CD14-positive monocyte (primary cell): ENCODE data around the gene AADACL4. TPM values are rescaled to one million over a fixed set of nuclear protein-coding genes. Genes with fewer than 3 reads are reported as not detected.

Source experiments
- DNase-seq, 3 donors: peaks; one replicate each; pipeline ENCODE4 v3.0.0-alpha.2; 2011 to 2022
- H2AFZ ChIP-seq: 2 replicates; pipeline ENCODE4 v1.6.0; 2012; ENCODE audit warnings: mild to moderate bottlenecking, low read depth, low read length, inconsistent platforms; ENCODE audit not compliant: insufficient read depth, poor library complexity, severe bottlenecking
- H3K27ac ChIP-seq, 2 donors: 1 replicate in 1 of 2; 2 replicates in 1 of 2; pipeline ENCODE4 v1.5.1; 2012 to 2013; ENCODE audit warnings: low read length in 2 of 2, control low read depth in 1 of 2, inconsistent platforms in 1 of 2, low read depth in 1 of 2, mild to moderate bottlenecking in 1 of 2
- H3K27me3 ChIP-seq, 2 donors: one replicate each; pipeline versions ENCODE4 v1.6.0 to v1.6.1; 2011 to 2013; ENCODE audit warnings: low read length in 2 of 2; ENCODE audit not compliant: control insufficient read depth in 2 of 2, insufficient read depth in 2 of 2
- H3K36me3 ChIP-seq, 2 donors: replicated peaks in 1 of 2; 1 replicate in 1 of 2; 2 replicates in 1 of 2; pipeline versions ENCODE4 v1.5.1 to v1.6.1; 2012 to 2013; ENCODE audit warnings: low read length in 2 of 2, control low read depth in 1 of 2, inconsistent platforms in 1 of 2, mild to moderate bottlenecking in 1 of 2; ENCODE audit not compliant: insufficient read depth in 2 of 2, control insufficient read depth in 1 of 2
- H3K4me1 ChIP-seq, 2 donors: 1 replicate in 1 of 2; 2 replicates in 1 of 2; pipeline versions ENCODE4 v1.5.1 to v1.6.1; 2012 to 2013; ENCODE audit warnings: low read length in 2 of 2, control low read depth in 1 of 2, inconsistent platforms in 1 of 2, mild to moderate bottlenecking in 1 of 2, moderate library complexity in 1 of 2; ENCODE audit not compliant: insufficient read depth in 2 of 2, control insufficient read depth in 1 of 2
- H3K4me2 ChIP-seq: replicated peaks from 2 replicates; pipeline ENCODE3; 2012; ENCODE audit warnings: low read length, moderate library complexity, mild to moderate bottlenecking; ENCODE audit not compliant: poor library complexity, severe bottlenecking; ENCODE audit errors: extremely low read depth
- H3K4me3 ChIP-seq, 3 experiments: fragments of 200-600 bp in 1 of 3; sonication (generic) in 1 of 3; replicated peaks in 1 of 3; 1 replicate in 2 of 3; 2 replicates in 1 of 3; pipeline ENCODE4 v1.5.1; 2011 to 2013; ENCODE audit warnings: low read length in 3 of 3, mild to moderate bottlenecking in 3 of 3, control low read depth in 2 of 3, low read depth in 2 of 3, inconsistent platforms in 1 of 3, moderate library complexity in 1 of 3
- H3K79me2 ChIP-seq: 2 replicates; pipeline ENCODE4 v1.6.0; 2012; ENCODE audit warnings: mild to moderate bottlenecking, control low read depth, inconsistent platforms, low read length, moderate library complexity; ENCODE audit not compliant: insufficient read depth
- H3K9ac ChIP-seq: 2 replicates; pipeline ENCODE4 v1.6.0; 2017; ENCODE audit warnings: low read length, mild to moderate bottlenecking; ENCODE audit not compliant: insufficient read depth, poor library complexity, severe bottlenecking
- H3K9me3 ChIP-seq, 2 donors: replicated peaks in 1 of 2; 1 replicate in 1 of 2; 2 replicates in 1 of 2; pipeline versions ENCODE4 v1.5.1 to v1.6.1; 2012 to 2013; ENCODE audit warnings: low read length in 2 of 2, control low read depth in 1 of 2; ENCODE audit not compliant: control insufficient read depth in 1 of 2, insufficient read depth in 1 of 2
- H4K20me1 ChIP-seq: 2 replicates; pipeline ENCODE4 v1.6.0; 2012; ENCODE audit warnings: mild to moderate bottlenecking, low read length, control low read depth, moderate library complexity; ENCODE audit not compliant: insufficient read depth
- H3K27ac Mint-ChIP-seq, 7 donors: one replicate each; pipeline ENCODE4 v1.8.0; 2020; ENCODE audit warnings: mild to moderate bottlenecking in 7 of 7, mixed read lengths in 7 of 7, moderate library complexity in 6 of 7, inconsistent platforms in 2 of 7
- H3K27me3 Mint-ChIP-seq, 3 donors: one replicate each; pipeline ENCODE4 v1.8.0; 2021 to 2022; ENCODE audit warnings: low read depth in 3 of 3, mild to moderate bottlenecking in 3 of 3, mixed read lengths in 3 of 3, moderate library complexity in 3 of 3, inconsistent platforms in 1 of 3
- H3K36me3 Mint-ChIP-seq, 2 donors: one replicate each; pipeline ENCODE4 v1.8.0; 2020; ENCODE audit warnings: mixed read lengths in 2 of 2, inconsistent platforms in 1 of 2, mild to moderate bottlenecking in 1 of 2
- H3K4me1 Mint-ChIP-seq: one replicate; pipeline ENCODE4 v1.8.0; 2020; ENCODE audit warnings: mild to moderate bottlenecking, mixed read lengths
- H3K4me3 Mint-ChIP-seq, 2 donors: one replicate each; pipeline ENCODE4 v1.8.0; 2020; ENCODE audit warnings: mild to moderate bottlenecking in 2 of 2, mixed read lengths in 2 of 2, moderate library complexity in 1 of 2
- H3K9me3 Mint-ChIP-seq, 7 donors: one replicate each; pipeline ENCODE4 v1.8.0; 2020 to 2022; ENCODE audit warnings: mixed read lengths in 7 of 7, mild to moderate bottlenecking in 6 of 7, moderate library complexity in 6 of 7, inconsistent platforms in 2 of 7
- WGBS: methylation state at CpG from one replicate; pipeline ENCODE4 v1.1.5; 2013; ENCODE audit warnings: missing lambda C conversion rate; ENCODE audit not compliant: insufficient coverage; 5-methylcytosine and 5-hydroxymethylcytosine counted together
- intact Hi-C, 2 donors: fragments of 100-400 bp; cut with micrococcal nuclease; formaldehyde crosslinking; loops; one replicate each; pipeline versions ENCODE4 v1.15.0 to v1.15.1; 2023
- polyA plus RNA-seq, 3 donors: library from polyadenylated mRNA; depleted of rRNA in 1 of 3; unstranded in 2 of 3; stranded (reverse) in 1 of 3; fragments of 300-500 nt in 2 of 3; fragments of >200 nt in 1 of 3; fragmentation: Illumina TruSeq in 2 of 3; gene quantifications; 1 replicate in 2 of 3; 2 replicates in 1 of 3; pipeline ENCODE4 v1.2.3, GENCODE V29; 2012 to 2021
- TF ChIP-seq, protein P1 (sequence below): fragments of 200-600 bp; IDR thresholded peaks from one replicate; pipeline ENCODE4 v1.8.0; 2022; ENCODE audit warnings: antibody characterized with exemption, mild to moderate bottlenecking

The AADACL4 gene
- polyA plus RNA-seq, 3 donors: not detected

GRCh38 chr1:12636098-12636950 is 7.6 kb upstream of the AADACL4 start:
- peak overlapping the region in 1 of 7 donors; percentile 50 for H3K27ac Mint-ChIP-seq
- peaks cover 20 to 57% (median 37%) of the 10 kb centered on the region in 7 donors for H3K9me3 Mint-ChIP-seq
- peaks cover 0 to 2% (median 0%) of the 10 kb centered on the region in 3 donors for H3K27me3 Mint-ChIP-seq
- H3K9me3 ChIP-seq: peaks cover 33 to 37% of the 10 kb centered on the region in 2 donors
- H3K4me1 Mint-ChIP-seq: peaks cover 28% of the 10 kb centered on the region
- H4K20me1 ChIP-seq: no peaks in the 10 kb centered on the region
- H3K27me3 ChIP-seq: no peaks in the 10 kb centered on the region
- intact Hi-C loops: no loop called here
- no peak overlapping the region for H3K9ac ChIP-seq
- H3K4me3 ChIP-seq: no peak overlapping the region
- H3K4me2 ChIP-seq: no peak overlapping the region
- H3K36me3 Mint-ChIP-seq: no peaks in the 10 kb centered on the region
- TF ChIP-seq, protein P1, sequence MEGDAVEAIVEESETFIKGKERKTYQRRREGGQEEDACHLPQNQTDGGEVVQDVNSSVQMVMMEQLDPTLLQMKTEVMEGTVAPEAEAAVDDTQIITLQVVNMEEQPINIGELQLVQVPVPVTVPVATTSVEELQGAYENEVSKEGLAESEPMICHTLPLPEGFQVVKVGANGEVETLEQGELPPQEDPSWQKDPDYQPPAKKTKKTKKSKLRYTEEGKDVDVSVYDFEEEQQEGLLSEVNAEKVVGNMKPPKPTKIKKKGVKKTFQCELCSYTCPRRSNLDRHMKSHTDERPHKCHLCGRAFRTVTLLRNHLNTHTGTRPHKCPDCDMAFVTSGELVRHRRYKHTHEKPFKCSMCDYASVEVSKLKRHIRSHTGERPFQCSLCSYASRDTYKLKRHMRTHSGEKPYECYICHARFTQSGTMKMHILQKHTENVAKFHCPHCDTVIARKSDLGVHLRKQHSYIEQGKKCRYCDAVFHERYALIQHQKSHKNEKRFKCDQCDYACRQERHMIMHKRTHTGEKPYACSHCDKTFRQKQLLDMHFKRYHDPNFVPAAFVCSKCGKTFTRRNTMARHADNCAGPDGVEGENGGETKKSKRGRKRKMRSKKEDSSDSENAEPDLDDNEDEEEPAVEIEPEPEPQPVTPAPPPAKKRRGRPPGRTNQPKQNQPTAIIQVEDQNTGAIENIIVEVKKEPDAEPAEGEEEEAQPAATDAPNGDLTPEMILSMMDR: no peak
- no peaks in the 10 kb centered on the region for H3K79me2 ChIP-seq
- H2AFZ ChIP-seq: no peak overlapping the region
- no peak for DNase-seq
- H3K27ac ChIP-seq: no peak overlapping the region
- no peak overlapping the region for H3K4me3 Mint-ChIP-seq
- H3K36me3 ChIP-seq: no peaks in the 10 kb centered on the region
- H3K4me1 ChIP-seq: peaks cover 30% of the 10 kb centered on the region in 2 donors
- WGBS: 95% methylated on average over 6 of the region's 15 CpGs

DNA sequence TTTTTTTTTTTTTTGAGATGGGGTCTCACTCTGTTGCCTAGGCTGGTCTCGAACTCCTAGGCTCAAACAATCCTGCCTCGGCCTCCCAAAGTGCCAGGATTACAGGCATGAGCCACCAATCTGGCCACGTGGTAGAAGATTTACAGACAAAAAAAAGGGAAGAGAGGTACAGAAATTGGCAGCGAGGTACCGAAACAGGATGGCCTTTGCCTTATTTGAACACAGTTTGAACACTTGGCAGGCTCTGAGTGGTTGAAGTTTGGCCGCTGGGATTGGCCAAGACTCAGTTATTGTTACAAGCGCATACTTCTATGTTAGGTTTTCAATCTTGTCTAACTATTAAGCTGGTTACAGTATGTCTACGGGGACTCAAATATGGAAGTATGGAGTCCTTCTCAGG is 6.2 kb upstream of the AADACL4 start:
- intact Hi-C loops: no loop called here
- no peak overlapping the region for H3K27ac Mint-ChIP-seq
- peaks cover 0 to 2% (median 2%) of the 10 kb centered on the region in 3 donors for H3K27me3 Mint-ChIP-seq
- H3K9me3 Mint-ChIP-seq: peaks cover 25 to 71% (median 49%) of the 10 kb centered on the region in 7 donors
- no peaks in the 10 kb centered on the region for H4K20me1 ChIP-seq
- no peak overlapping the region for H3K4me2 ChIP-seq
- no peaks in the 10 kb centered on the region for H3K27me3 ChIP-seq
- peaks cover 14% of the 10 kb centered on the region for H3K4me1 Mint-ChIP-seq
- TF ChIP-seq, protein P1: no peak
- DNase-seq: no peak
- H3K4me3 Mint-ChIP-seq: no peak overlapping the region
- H3K36me3 ChIP-seq: no peaks in the 10 kb centered on the region
- H3K9ac ChIP-seq: no peak overlapping the region
- H2AFZ ChIP-seq: no peak overlapping the region
- 90% methylated on average over 7 of the region's 8 CpGs for WGBS
- peaks cover 16% of the 10 kb centered on the region in 2 donors for H3K4me1 ChIP-seq
- no peaks in the 10 kb centered on the region for H3K79me2 ChIP-seq
- peaks cover 41 to 45% of the 10 kb centered on the region in 2 donors for H3K9me3 ChIP-seq
- no peak overlapping the region for H3K27ac ChIP-seq
- no peak overlapping the region for H3K4me3 ChIP-seq
- H3K36me3 Mint-ChIP-seq: no peaks in the 10 kb centered on the region
